A549 treated with CpdA at 1 μM for 4 hours (cell line): ENCODE data around the gene PRSS37. TPM values are rescaled to one million over a fixed set of nuclear protein-coding genes. Genes with fewer than 3 reads are reported as not detected.

Experiments used
- total RNA-seq: library from RNA; stranded (reverse); fragments of 200-300 nt; extraction: Qiagen RNA extraction; gene quantifications from 5 replicates; pipeline ENCODE4 v1.2.3, GENCODE V29; 2022; ENCODE audit warnings: low read depth

PRSS37 gene, protein sequence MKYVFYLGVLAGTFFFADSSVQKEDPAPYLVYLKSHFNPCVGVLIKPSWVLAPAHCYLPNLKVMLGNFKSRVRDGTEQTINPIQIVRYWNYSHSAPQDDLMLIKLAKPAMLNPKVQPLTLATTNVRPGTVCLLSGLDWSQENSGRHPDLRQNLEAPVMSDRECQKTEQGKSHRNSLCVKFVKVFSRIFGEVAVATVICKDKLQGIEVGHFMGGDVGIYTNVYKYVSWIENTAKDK
- not detected in 5 replicates for total RNA-seq

GRCh38 chr7:141841385-141841784 is at the start of gene PRSS37:
Gene PRSS37 (minus strand): TSS chr7:141841485. CDS start chr7:141841049, 436 bp downstream.

DNA sequence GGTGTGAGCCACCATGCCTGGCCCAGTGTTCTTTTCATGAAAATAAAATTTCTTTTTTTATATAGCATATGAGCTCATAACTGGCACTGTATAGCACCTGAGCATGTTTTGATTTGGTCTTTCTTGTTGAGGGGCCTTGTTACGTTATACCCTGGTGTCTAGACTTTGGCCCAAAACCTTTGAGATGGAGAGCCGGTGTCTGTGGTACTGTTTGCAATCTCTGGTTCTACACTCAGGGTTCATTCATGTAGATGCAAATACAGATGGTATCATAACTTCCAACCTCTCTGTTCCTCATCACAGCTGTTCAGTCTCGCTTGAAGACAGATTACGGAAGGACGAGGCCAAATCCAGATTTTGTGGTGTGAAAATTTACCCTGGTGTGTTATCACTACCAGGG is 51.4 kb downstream of the PRSS37 start, which contains the start of gene TAS2R5:
TSS of gene TAS2R5 (plus strand) at position 301 of the 400 bp plus-strand sequence. CDS start 145 bp downstream, outside the sequence.

Other genes starting within 250 kb of the PRSS37 start
- 6.0 to 7.6 TPM (median 6.9 TPM) in 5 replicates for gene DENND11, start 139.3 kb downstream of the PRSS37 start, total RNA-seq
- 0.03 TPM in 1 of 5 replicates, not detected in the others for gene WEE2, start 133.1 kb downstream of the PRSS37 start, total RNA-seq
- gene SSBP1, start 103.1 kb downstream of the PRSS37 start, total RNA-seq: 287 to 354 TPM (median 309 TPM) in 5 replicates
- not detected in 5 replicates for gene TAS2R3, start 77.4 kb downstream of the PRSS37 start, total RNA-seq
- 0.06 to 0.26 TPM (median 0.12 TPM) in 5 replicates for gene TAS2R4, start 64.8 kb downstream of the PRSS37 start, total RNA-seq
- 0.40 to 0.59 TPM (median 0.54 TPM) in 5 replicates for gene TAS2R5, start 51.3 kb downstream of the PRSS37 start, total RNA-seq
- not detected in 5 replicates for gene OR9A4, start 74.9 kb upstream of the PRSS37 start, total RNA-seq
- gene CLEC5A, start 105.5 kb upstream of the PRSS37 start, total RNA-seq: not detected in 5 replicates
- not detected in 5 replicates for gene TAS2R38, start 132.3 kb upstream of the PRSS37 start, total RNA-seq
- gene MGAM, start 154.4 kb upstream of the PRSS37 start, total RNA-seq: 0.27 to 0.44 TPM (median 0.40 TPM) in 5 replicates